ENCODE results near the gene ULK4. TPM values are rescaled to one million over a fixed set of nuclear protein-coding genes. Genes with fewer than 3 reads are reported as not detected.

The ULK4 gene
- total RNA-seq, 1 experiment from 2014 or later, result 4.2 TPM

DNA sequence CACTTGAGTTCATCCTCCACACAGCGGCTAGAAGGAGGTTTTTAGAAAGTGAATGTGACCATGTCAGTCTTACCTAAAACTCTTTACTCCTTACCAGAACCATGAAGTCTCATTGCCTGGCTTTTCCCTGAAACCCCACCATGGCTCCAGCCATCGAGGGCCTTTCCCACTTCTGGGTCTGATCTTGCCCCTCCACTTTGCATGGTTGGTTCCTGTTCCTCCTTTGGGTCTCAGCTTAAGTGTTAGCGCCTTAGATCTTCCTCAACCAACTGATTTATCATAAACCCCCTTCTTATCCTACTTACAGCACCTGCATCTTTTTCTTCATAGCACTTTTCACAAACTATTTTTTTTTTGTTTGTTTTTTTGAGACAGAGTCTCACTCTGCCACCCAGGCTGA, 45.9 kb upstream of the ULK4 start:
- no peak overlapping the region for H3K4me3 ChIP-seq (ENCODE audit: low read depth, low read length)
- H3K36me3 ChIP-seq (ENCODE audit: control insufficient read depth, insufficient read depth, low read length), result no peaks in the 10 kb centered on the region
- Mint-ChIP-seq H3K4me1 (ENCODE audit: low read depth, unreplicated experiment) (peaks cover 14% of the 10 kb centered on the region), H3K27me3 (ENCODE audit: insufficient read depth, unreplicated experiment) (no peaks in the 10 kb centered on the region), H3K9me3 (ENCODE audit: unreplicated experiment) (no peaks in the 10 kb centered on the region), H3K27ac (ENCODE audit: unreplicated experiment) (no peak overlapping the region), H3K36me3 (ENCODE audit: insufficient read depth, unreplicated experiment) (peaks cover 9% of the 10 kb centered on the region), H3K4me3 (ENCODE audit: unreplicated experiment) (no peak overlapping the region)
- POLR2A ChIA-PET, result no interaction called here
- peaks cover 4% of the 10 kb centered on the region for H3K4me1 ChIP-seq
- intact Hi-C loops (cut with micrococcal nuclease; ENCODE audit: unreplicated experiment), result no loop called here
- CTCF ChIA-PET, result no interaction called here
- DNase-seq, result no peak
- no peaks in the 10 kb centered on the region for H3K9me3 ChIP-seq
- BruUV-seq (replicated peaks), result no TSS peak
- no peaks in the 10 kb centered on the region; the same call in 1 of the 2 replicates for H3K27me3 ChIP-seq (replicated peaks; ENCODE audit: control insufficient read depth, insufficient read depth, low read length)
- TF ChIP-seq, protein P1, sequence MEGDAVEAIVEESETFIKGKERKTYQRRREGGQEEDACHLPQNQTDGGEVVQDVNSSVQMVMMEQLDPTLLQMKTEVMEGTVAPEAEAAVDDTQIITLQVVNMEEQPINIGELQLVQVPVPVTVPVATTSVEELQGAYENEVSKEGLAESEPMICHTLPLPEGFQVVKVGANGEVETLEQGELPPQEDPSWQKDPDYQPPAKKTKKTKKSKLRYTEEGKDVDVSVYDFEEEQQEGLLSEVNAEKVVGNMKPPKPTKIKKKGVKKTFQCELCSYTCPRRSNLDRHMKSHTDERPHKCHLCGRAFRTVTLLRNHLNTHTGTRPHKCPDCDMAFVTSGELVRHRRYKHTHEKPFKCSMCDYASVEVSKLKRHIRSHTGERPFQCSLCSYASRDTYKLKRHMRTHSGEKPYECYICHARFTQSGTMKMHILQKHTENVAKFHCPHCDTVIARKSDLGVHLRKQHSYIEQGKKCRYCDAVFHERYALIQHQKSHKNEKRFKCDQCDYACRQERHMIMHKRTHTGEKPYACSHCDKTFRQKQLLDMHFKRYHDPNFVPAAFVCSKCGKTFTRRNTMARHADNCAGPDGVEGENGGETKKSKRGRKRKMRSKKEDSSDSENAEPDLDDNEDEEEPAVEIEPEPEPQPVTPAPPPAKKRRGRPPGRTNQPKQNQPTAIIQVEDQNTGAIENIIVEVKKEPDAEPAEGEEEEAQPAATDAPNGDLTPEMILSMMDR (IDR thresholded peaks at IDR 0.05; ENCODE audit: insufficient read depth in 1 of 2, low read depth in 1 of 2, low read length in 1 of 2, severe bottlenecking in 1 of 2, unreplicated experiment in 1 of 2), result no peak

DNA sequence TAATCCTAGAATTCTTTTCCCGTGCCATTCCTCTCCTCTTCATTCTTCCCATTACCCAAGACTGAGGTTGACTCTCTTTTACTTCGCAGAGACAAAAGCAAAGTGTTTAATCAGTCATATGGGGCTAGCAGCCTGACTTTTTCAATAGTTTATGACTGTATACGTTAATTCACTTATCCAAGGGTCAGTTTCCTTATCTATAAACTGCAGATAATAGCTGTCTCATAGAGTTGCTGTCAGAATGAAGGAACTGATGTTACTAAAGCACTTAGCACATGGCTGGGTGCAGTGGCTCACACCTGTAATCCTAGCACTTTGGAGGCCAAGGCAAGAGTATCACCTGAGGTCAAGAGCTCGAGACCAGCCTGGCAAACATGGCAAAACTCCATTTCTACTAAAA, 43.5 kb upstream of the ULK4 start:
- H3K4me3 Mint-ChIP-seq (ENCODE audit: unreplicated experiment), result no peak overlapping the region
- peaks cover 9% of the 10 kb centered on the region for H3K36me3 Mint-ChIP-seq (ENCODE audit: insufficient read depth, unreplicated experiment)
- Histone ChIP-seq H3K9me3 (no peaks in the 10 kb centered on the region), H3K27me3 (replicated peaks; ENCODE audit: control insufficient read depth, insufficient read depth, low read length) (no peaks in the 10 kb centered on the region), H3K4me1 (peaks cover 4% of the 10 kb centered on the region), H3K36me3 (ENCODE audit: control insufficient read depth, insufficient read depth, low read length) (no peaks in the 10 kb centered on the region), H3K4me3 (ENCODE audit: low read depth, low read length) (no peak overlapping the region)
- intact Hi-C loops (cut with micrococcal nuclease; ENCODE audit: unreplicated experiment), result no loop called here
- CTCF ChIA-PET, result no interaction called here
- DNase-seq, result no peak
- H3K4me1 Mint-ChIP-seq (ENCODE audit: low read depth, unreplicated experiment), result peaks cover 22% of the 10 kb centered on the region
- H3K27ac Mint-ChIP-seq (ENCODE audit: unreplicated experiment), result no peak overlapping the region
- H3K9me3 Mint-ChIP-seq (ENCODE audit: unreplicated experiment), result peaks cover 20% of the 10 kb centered on the region
- POLR2A ChIA-PET, result no interaction called here
- BruUV-seq (replicated peaks), result no TSS peak
- no peaks in the 10 kb centered on the region for H3K27me3 Mint-ChIP-seq (ENCODE audit: insufficient read depth, unreplicated experiment)
- TF ChIP-seq, protein P1 (IDR thresholded peaks at IDR 0.05; ENCODE audit: insufficient read depth in 1 of 2, low read depth in 1 of 2, low read length in 1 of 2, severe bottlenecking in 1 of 2, unreplicated experiment in 1 of 2), result no peak

DNA sequence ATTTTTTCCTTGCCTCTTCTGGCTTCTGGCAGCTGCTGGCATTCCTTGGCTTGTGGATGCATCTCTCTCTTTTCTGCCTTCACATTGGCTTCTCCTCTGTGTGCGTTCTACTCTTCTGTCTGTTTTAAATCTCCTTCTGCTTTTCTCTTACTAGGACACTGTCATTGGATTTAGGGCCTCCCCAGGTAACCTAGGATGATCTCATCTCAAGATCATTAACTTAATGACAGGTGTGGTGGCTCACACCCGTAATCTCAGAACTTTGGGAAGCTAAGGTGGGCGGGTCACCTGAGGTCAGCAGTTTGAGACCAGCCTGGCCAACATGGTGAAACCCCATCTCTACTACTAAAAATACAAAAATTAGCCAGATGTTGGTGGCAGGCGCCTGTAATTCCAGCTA, 40.9 kb upstream of the ULK4 start:
- Histone ChIP-seq H3K36me3 (ENCODE audit: control insufficient read depth, insufficient read depth, low read length) (no peaks in the 10 kb centered on the region), H3K4me1 (peaks cover 6% of the 10 kb centered on the region), H3K9me3 (no peaks in the 10 kb centered on the region), H3K27me3 (replicated peaks; ENCODE audit: control insufficient read depth, insufficient read depth, low read length) (no peaks in the 10 kb centered on the region), H3K4me3 (ENCODE audit: low read depth, low read length) (no peak overlapping the region)
- Mint-ChIP-seq H3K36me3 (ENCODE audit: insufficient read depth, unreplicated experiment) (peaks cover 9% of the 10 kb centered on the region), H3K27ac (ENCODE audit: unreplicated experiment) (no peak overlapping the region), H3K27me3 (ENCODE audit: insufficient read depth, unreplicated experiment) (no peaks in the 10 kb centered on the region), H3K4me3 (ENCODE audit: unreplicated experiment) (no peak overlapping the region), H3K9me3 (ENCODE audit: unreplicated experiment) (peaks cover 21% of the 10 kb centered on the region), H3K4me1 (ENCODE audit: low read depth, unreplicated experiment) (peaks cover 22% of the 10 kb centered on the region)
- ChIA-PET POLR2A (no interaction called here), CTCF (no interaction called here)
- no peak for DNase-seq
- TF ChIP-seq, protein P1 (IDR thresholded peaks at IDR 0.05; ENCODE audit: insufficient read depth in 1 of 2, low read depth in 1 of 2, low read length in 1 of 2, severe bottlenecking in 1 of 2, unreplicated experiment in 1 of 2), result no peak
- BruUV-seq (replicated peaks), result no TSS peak
- intact Hi-C loops (cut with micrococcal nuclease; ENCODE audit: unreplicated experiment), result no loop called here
